ENCODE measurements around the gene COPS7B. TPM values are rescaled to one million over a fixed set of nuclear protein-coding genes. Genes with fewer than 3 reads are reported as not detected.

COPS7B gene
- total RNA-seq, 1 donor from 2014 or later, result 54.5 TPM

- Mint-ChIP-seq H3K27me3 (no peaks in the 10 kb centered on the region), H3K9me3 (peaks cover 3% of the 10 kb centered on the region), H3K27ac (no peak overlapping the region), H3K4me1 (no peaks in the 10 kb centered on the region), H3K4me3 (no peak overlapping the region), H3K36me3 (ENCODE audit: low read depth) (no peaks in the 10 kb centered on the region)
- DNase-seq (no peak), ATAC-seq (ENCODE audit: low read depth) (no peak)
- CTCF ChIA-PET, result no interaction called here
- intact Hi-C loops (cut with micrococcal nuclease), result no loop called here
- POLR2A ChIA-PET, result no interaction called here
- TF ChIP-seq, protein P1, sequence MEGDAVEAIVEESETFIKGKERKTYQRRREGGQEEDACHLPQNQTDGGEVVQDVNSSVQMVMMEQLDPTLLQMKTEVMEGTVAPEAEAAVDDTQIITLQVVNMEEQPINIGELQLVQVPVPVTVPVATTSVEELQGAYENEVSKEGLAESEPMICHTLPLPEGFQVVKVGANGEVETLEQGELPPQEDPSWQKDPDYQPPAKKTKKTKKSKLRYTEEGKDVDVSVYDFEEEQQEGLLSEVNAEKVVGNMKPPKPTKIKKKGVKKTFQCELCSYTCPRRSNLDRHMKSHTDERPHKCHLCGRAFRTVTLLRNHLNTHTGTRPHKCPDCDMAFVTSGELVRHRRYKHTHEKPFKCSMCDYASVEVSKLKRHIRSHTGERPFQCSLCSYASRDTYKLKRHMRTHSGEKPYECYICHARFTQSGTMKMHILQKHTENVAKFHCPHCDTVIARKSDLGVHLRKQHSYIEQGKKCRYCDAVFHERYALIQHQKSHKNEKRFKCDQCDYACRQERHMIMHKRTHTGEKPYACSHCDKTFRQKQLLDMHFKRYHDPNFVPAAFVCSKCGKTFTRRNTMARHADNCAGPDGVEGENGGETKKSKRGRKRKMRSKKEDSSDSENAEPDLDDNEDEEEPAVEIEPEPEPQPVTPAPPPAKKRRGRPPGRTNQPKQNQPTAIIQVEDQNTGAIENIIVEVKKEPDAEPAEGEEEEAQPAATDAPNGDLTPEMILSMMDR (IDR thresholded peaks at IDR 0.05), result no peak
These were observed 35.7 kb downstream of the COPS7B start for GRCh38 chr2:231821908-231822307.

DNA sequence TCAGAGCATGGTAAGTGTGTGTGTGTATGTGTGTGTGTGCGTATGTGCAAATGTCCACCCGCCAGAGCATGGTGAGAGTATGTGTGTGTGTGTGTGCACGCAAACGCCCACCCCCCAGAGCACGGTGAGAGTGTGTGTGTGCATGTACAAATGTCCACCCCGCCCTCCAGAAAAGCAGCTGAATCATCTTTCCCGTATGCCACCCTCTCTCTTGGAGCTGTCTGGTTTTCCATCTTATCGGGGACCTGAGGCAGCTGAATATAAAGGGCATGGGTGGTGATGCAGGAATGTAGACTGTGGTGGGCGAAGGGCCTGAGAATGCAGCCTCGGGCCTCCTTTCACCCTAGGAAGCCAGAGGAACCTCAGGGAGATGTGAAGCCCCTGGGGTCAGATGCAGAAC, 66.9 kb downstream of the COPS7B start:
- TF ChIP-seq, protein P1 (IDR thresholded peaks at IDR 0.05), result no peak
- ChIA-PET CTCF (no interaction called here), POLR2A (no interaction called here)
- H3K27ac Mint-ChIP-seq, result no peak overlapping the region
- no peaks in the 10 kb centered on the region for H3K27me3 Mint-ChIP-seq
- peaks cover 2% of the 10 kb centered on the region for H3K4me1 Mint-ChIP-seq
- H3K36me3 Mint-ChIP-seq (ENCODE audit: low read depth), result no peaks in the 10 kb centered on the region
- no peak for ATAC-seq (ENCODE audit: low read depth)
- intact Hi-C loops (cut with micrococcal nuclease), result loop anchor here (5.0 kb wide), 1 partner anchor 51 kb away; no protein-coding TSS in a partner anchor
- no peaks in the 10 kb centered on the region for H3K9me3 Mint-ChIP-seq
- no peak overlapping the region for H3K4me3 Mint-ChIP-seq
- no peak for DNase-seq

GRCh38 chr2:231854616-231855125, 68.4 kb downstream of the COPS7B start:
- ATAC-seq (ENCODE audit: low read depth) (no peak), DNase-seq (no peak)
- ChIA-PET CTCF (interaction anchor here (1.0 kb wide), 1 partner anchor 44 kb away, joined by 3 read pairs; no protein-coding TSS in a partner anchor), POLR2A (no interaction called here)
- TF ChIP-seq, protein P1 (IDR thresholded peaks at IDR 0.05), result no peak
- H3K27me3 Mint-ChIP-seq, result no peaks in the 10 kb centered on the region
- no peaks in the 10 kb centered on the region for H3K36me3 Mint-ChIP-seq (ENCODE audit: low read depth)
- intact Hi-C loops (cut with micrococcal nuclease), result loop anchor here (5.0 kb wide), 1 partner anchor 52 kb away; no protein-coding TSS in a partner anchor
- no peak overlapping the region for H3K27ac Mint-ChIP-seq
- H3K4me3 Mint-ChIP-seq, result no peak overlapping the region
- peaks cover 2% of the 10 kb centered on the region for H3K4me1 Mint-ChIP-seq
- H3K9me3 Mint-ChIP-seq, result no peaks in the 10 kb centered on the region

- POLR2A ChIA-PET, result no interaction called here
- ATAC-seq (ENCODE audit: low read depth), result no peak
- no peak overlapping the region for H3K27ac Mint-ChIP-seq
- no peaks in the 10 kb centered on the region for H3K36me3 Mint-ChIP-seq (ENCODE audit: low read depth)
- H3K4me1 Mint-ChIP-seq, result peaks cover 2% of the 10 kb centered on the region
- H3K27me3 Mint-ChIP-seq, result peaks cover under 1% of the 10 kb centered on the region
- TF ChIP-seq, protein P1 (IDR thresholded peaks at IDR 0.05), result no peak
- no peak for DNase-seq
- no peak overlapping the region for H3K4me3 Mint-ChIP-seq
- H3K9me3 Mint-ChIP-seq, result no peaks in the 10 kb centered on the region
- CTCF ChIA-PET, result no interaction called here
- intact Hi-C loops (cut with micrococcal nuclease), result no loop called here
These were observed 70.7 kb downstream of the COPS7B start for GRCh38 chr2:231856959-231857358.

Other genes starting within 250 kb of the COPS7B start
- not detected in 2 replicates for gene TEX44, start 193.6 kb upstream of the COPS7B start, total RNA-seq
- gene PTMA, start 77.9 kb upstream of the COPS7B start, total RNA-seq, result 1,531 and 1,680 TPM in 2 replicates
- 35.7 and 41.3 TPM in 2 replicates for gene PDE6D, start 5.2 kb upstream of the COPS7B start, total RNA-seq
- gene NPPC, start 140.0 kb downstream of the COPS7B start, total RNA-seq, result not detected in 2 replicates
- 59.9 and 65.9 TPM in 2 replicates for gene DIS3L2, start 175.3 kb downstream of the COPS7B start, total RNA-seq